GM21737 (cell line): ENCODE results near the gene MYO1D.
"Not testable (repeated sequence)": the region's sequence is repeated elsewhere in the genome, so short reads cannot be mapped to it uniquely, and the experiment has no call there.

ENCODE experiments used
- ATAC-seq: cut with Tn5 transposase; IDR thresholded peaks from one replicate; pipeline ENCODE4 v1.9.1; 2021; ENCODE audit warnings: mild to moderate bottlenecking, moderate library complexity; ENCODE audit not compliant: unreplicated experiment

The MYO1D gene

DNA sequence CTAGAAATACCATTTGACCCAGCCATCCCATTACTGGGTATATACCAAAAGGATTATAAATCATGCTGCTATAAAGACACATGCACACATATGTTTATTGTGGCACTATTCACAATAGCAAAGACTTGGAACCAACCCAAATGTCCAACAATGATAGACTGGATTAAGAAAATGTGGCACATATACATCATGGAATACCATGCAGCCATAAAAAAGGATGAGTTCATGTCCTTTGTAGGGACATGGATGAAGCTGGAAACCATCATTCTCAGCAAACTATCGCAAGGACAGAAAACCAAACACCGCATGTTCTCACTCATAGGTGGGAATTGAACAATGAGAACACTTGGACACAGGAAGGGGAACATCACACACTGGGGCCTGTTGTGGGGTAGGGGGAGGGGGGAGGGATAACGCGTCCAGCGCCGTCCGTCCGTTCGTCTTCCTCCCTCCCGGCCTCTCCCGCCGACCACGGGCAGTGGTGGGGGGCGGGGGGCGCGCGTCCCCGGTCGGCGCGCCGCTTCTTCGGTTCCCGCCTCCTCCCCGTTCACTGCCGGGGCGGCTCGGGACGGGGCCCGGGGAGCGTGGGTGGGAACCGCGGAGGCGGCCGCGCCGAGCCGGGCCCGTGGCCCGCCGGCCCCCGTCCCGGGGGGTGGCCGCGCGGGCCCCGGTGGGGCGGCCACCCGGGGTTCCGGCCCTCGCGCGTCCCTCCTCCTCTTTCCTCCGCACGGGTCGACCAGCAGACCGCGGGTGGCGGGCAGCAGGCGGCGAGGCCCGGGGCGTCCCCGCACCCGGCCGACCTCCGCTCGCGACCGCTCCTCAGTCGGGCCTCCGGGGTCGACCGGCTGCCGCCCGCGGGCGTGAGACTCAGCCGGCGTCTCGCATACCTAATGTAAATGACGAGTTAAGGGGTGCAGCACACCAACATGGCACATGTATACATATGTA lies 54.7 kb downstream of the MYO1D start:
- ATAC-seq = not testable (repeated sequence)

DNA sequence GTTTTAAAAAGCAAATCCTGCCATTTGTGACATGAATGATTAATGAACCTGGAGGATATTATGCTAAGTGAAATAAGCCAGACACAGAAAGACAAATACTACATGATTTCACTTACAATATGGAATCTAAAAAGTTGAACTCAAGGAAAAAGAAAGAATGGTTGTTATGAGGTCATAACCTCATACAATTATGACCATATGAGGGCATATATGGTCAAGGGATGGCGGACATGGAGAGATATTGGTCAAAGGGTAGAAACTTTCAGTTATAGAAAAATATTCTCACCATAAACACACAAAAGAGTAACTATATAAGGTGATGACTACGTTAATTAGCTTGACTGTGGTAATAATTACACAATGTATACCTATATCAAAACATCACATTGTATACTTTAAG lies 56.5 kb downstream of the MYO1D start:
- ATAC-seq = no peak

GRCh38 chr17:32819787-32820186 lies 57.1 kb downstream of the MYO1D start:
- no peak for ATAC-seq

DNA sequence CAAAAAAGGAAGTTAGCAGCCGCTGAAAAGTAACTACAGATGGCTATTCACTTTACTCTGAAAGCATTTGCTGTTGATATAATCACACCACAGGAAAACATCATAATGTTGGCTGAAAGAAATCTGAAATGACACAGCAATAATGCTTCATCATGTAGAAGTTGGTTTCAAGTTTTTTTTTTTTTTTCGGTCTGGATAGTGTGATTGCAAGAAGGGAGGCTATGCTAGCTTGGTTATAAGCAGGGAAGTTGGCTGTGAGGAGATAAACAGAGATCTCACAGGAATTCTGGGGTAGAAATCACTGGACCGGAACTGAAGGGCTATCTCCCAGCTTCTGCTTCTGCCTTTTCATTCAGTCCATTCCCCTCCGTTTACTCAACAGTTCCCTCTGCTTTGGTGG lies 57.9 kb downstream of the MYO1D start:
- ATAC-seq = no peak

DNA sequence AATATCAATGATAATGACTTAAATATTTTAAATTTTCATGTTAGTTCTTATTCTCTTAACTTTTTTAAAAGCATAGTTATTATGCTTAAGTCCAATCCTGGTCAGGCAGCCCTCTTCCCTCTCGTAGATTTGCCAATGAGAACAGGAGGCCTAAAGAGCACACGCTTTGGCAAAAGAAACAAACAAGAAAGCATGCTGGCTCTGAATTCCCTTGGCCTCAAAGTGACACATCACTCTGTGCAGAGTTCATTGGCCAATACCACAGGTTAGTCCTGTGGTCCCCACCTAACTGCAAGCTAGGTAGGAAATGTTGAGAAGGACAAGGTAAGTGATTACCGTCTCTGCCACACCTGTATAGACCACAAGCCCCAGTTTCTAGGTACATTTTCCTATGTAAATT lies 61.5 kb downstream of the MYO1D start:
- no peak for ATAC-seq

DNA sequence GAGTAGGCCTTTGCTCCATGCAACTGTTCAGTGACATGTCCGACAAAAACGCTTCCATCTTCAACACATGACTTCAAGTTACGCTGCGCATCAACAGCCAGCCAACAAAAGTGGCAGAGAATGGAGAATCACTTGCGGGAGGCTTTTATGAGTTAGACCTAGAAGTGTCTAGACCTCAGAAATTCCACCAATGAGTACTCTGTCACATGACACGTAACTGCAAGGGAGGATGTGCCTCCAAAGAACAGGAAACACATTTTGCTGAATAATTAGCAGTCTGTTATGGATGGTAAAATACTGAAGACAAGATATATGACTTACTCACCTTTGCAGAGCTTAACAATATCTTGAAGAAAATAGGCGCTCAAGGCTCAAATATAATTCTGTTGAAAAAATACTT lies 62.1 kb downstream of the MYO1D start:
- ATAC-seq = no peak

DNA sequence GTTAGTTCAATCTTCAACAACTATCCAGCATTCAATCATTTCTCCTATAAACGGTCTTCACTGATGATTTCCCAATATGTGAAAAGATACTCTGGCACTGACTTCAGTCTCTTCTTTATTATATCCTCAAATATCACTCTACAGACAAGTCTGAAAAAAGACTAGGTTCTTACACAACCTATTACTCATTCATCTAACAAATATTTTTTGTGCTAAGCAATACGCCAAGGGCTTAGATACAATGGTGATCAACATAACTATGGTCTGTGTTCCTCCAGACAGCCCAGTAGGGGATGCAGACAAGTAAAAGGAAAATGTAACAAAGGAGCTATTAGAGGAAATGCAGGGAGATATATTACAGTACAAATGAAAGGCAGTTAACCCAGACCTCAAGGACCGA lies 63.9 kb downstream of the MYO1D start:
- no peak for ATAC-seq

GRCh38 chr17:32810690-32811089 lies 66.2 kb downstream of the MYO1D start:
- ATAC-seq = no peak

DNA sequence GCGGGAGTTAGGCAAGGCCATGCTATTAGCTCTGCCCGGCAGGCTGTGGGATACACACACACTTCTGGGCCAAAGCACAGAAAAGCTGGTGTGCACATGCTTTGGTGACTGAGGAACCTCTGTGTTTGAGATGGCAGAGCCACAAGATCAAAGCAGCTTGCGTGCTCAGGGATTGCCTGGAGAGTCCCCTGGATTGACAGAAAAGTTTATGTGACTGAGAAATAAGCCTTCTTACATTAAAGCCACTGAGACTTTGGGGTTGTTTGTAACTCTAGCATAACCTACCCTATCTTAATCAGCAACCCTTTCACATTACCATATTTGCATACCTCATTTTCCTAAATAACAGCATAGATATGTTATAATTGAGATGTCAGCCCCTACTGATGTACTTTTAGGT lies 69.3 kb downstream of the MYO1D start:
- no peak for ATAC-seq

GRCh38 chr17:32806646-32807045 lies 70.3 kb downstream of the MYO1D start:
- no peak for ATAC-seq

DNA sequence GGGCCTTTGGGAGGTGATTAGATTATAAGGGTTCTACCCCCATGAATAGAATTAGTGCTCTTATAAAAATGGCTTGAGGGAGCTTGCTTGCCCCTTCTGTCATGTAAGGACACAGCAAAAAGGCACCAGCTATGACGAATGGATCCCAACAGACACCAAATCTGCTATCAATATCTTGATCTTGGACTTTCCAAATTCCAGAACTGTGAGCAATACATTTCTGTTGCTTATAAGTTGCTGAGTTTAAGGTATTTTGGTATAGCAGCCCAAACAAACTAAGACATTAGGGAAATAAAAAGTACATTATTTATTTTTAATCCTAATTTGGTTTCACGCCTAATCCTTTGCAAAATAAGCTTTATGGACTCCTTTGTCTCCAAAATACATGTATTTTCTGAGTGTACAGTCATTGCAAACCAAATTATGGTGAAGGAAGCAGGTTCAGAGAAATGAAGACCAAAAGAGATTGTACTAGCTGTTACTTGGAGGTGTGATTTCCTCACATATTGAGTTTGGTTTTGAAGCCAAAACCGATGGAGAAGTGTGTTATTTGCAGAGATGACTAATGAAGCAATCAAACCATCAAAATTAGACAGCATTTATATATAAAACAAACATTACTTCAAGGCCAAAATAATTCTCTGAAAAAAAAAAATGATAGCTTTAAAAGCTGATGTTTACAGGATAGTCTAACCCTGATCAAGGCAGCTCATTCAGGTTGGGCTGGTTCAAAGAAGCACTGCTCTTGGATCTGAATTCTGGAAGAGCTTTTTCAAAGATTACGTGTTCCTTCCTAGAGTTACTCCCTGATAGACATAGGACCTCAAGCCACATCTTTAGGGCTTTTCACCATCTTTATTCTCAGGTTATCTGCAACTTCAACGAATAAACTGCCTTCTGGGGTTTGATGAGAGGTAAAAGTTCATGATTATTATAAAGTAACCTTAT lies 71.6 kb downstream of the MYO1D start:
- no peak for ATAC-seq

GRCh38 chr17:32803544-32803943 lies 73.4 kb downstream of the MYO1D start:
- no peak for ATAC-seq

DNA sequence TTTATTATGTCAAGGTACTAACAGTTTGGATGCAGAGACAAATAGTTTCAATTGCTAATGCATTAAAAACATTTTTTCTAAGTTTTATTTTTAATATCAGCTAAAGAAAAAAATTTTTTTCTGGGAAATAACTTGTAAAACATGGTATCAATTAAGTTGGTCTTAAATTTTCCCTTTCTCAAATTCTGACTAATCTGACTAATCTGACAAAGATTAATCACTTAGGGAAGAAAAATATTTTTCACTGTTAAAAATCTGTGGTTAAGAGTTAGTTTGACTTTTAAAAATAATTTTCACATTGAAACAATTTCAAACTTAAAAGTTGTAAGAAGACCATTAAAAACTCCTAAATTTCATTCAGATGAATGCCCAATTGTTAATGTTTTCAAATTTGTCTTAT lies 74.6 kb downstream of the MYO1D start:
- no peak for ATAC-seq

DNA sequence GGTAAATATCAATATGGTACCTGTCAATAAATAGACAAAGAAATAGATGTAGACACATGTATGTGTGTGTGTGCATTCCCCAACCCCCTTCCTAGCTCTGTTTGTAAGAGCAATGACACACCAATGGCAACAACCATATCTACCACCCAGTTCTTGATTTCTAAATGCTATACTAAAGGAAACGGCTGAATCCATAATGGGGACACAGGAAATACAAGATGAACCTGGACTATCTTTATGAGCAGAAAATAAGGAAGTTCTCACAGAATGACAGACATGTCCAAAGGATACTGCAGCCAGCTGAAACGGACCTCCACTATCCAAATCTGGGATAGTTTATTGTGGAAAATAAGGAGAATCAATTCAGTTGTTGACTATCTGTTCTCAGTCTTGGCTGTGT lies 75.3 kb downstream of the MYO1D start:
- ATAC-seq = no peak

GRCh38 chr17:32801193-32801592 lies 75.7 kb downstream of the MYO1D start:
- no peak for ATAC-seq

- no peak for ATAC-seq
Measured at GRCh38 chr17:32798938-32799337, 78.0 kb downstream of the MYO1D start.

- ATAC-seq = no peak
Measured at GRCh38 chr17:32795339-32795979, 81.5 kb downstream of the MYO1D start.

DNA sequence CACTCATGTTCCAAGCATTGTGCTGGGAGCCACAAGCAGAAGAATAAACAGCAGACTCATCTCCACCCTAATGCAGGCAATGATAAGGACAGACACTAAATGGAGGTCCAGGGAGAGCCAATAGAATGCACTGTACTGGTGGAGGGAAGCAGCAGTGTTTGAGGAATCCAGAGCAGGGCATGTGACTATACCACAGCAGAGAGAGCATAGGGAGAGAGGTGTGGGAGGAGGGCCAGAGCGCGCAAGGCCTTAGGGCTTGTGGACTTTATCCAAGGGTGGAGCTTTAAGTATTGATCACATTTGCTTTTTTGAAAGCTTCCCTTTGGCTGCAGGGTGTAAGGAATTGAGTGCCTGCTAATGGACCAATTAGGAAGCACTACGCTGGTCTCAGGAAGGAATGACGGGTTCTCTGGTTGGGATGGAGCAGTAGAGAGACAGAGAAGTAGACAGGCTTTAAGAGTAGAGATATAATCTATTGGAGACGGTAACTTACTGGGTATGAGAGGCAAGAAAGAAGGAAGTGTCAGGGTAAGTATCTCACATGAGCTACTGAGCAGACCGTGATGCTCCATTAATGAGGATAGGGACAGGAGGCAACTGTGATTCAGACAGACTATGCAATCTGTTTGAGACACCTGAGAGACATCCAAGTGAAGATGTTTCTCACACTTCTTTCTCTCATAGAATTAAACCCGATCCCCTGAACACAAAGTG lies 82.2 kb downstream of the MYO1D start:
- no peak for ATAC-seq

DNA sequence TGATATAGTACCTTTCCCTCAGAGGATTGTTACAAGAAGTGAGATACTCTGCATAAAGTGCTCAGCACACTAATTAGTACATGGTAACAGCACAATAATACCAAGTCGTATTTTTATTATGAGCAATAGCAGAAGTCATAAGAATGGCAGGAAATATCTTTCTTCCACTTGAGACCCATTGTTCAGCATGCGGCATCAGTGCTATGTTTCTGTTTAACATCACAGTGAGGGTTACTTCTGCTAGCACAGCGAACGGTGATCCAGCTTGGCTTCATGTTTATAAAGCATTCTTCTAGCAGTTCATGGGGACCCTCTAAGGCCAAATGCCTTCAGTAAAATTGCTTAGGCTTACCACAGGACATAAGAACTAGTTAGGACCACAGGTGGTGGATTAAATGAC lies 83.1 kb downstream of the MYO1D start:
- ATAC-seq = no peak

- no peak for ATAC-seq
Measured at GRCh38 chr17:32792207-32792606, 84.7 kb downstream of the MYO1D start.

- ATAC-seq = no peak
Measured at GRCh38 chr17:32786169-32786568, 90.8 kb downstream of the MYO1D start.
